ENCODE data around the gene CERK. TPM values are rescaled to one million over a fixed set of nuclear protein-coding genes. Genes with fewer than 3 reads are reported as not detected.
A peak's percentile ranks its signal among the peaks of the same experiment; 100 is the strongest.

The CERK gene
- total and polyA plus RNA-seq, 2 of the 13 experiments (the other 11 are each of a cell fraction or from before 2014, with no cell fraction given), result 40.3 to 41.9 TPM

- TF ChIP-seq THAP7 (CRISPR knock-in tag; IDR thresholded peaks at IDR 0.05) (no peak), ZNF280D (CRISPR knock-in tag; IDR thresholded peaks at IDR 0.05) (peak; percentile 93; the same call in 1 of the 2 replicates), ZNF737 (CRISPR knock-in tag; IDR thresholded peaks at IDR 0.05; ENCODE audit: borderline replicate concordance) (peak; percentile 78; the same call in 1 of the 2 replicates), ZNF547 (CRISPR knock-in tag; IDR thresholded peaks at IDR 0.05) (no peak), ZNF780A (CRISPR knock-in tag; IDR thresholded peaks at IDR 0.05) (no peak; the same call in 1 of the 2 replicates), ZSCAN29 (CRISPR knock-in tag; conservative IDR thresholded peaks at IDR 0.05) (peak; percentile 97), SRSF9 (IDR thresholded peaks at IDR 0.05; ENCODE audit: borderline replicate concordance, insufficient read depth, low read depth, low read length, poor library complexity, severe bottlenecking) (no peak), PATZ1 (CRISPR knock-in tag; IDR thresholded peaks at IDR 0.05) (peak; percentile 50; the same call in 1 of the 2 replicates), HNRNPUL1 (IDR thresholded peaks at IDR 0.05; ENCODE audit: low read depth, low read length) (no peak), ZNF563 (CRISPR knock-in tag; IDR thresholded peaks at IDR 0.05) (no peak; the same call in 1 of the 2 replicates), ZNF607 (CRISPR knock-in tag; IDR thresholded peaks at IDR 0.05; ENCODE audit: borderline replicate concordance) (no peak), HMGXB4 (CRISPR knock-in tag; IDR thresholded peaks at IDR 0.05; ENCODE audit: borderline replicate concordance in 1 of 2, low read depth in 1 of 2) (peak in 1 of 2 experiments; percentile 42; a peak in 1 of 4 replicates), HNRNPK (IDR thresholded peaks at IDR 0.05; ENCODE audit: low read depth, low read length, poor library complexity, severe bottlenecking) (no peak), ZMYM2 (CRISPR knock-in tag; IDR thresholded peaks at IDR 0.05) (peak; percentile 87; the same call in 1 of the 2 replicates), ZNF101 (CRISPR knock-in tag; IDR thresholded peaks at IDR 0.05; ENCODE audit: borderline replicate concordance, low read depth) (no peak), MED1 (CRISPR knock-in tag; IDR thresholded peaks at IDR 0.05) (peak; percentile 79), YEATS4 (CRISPR knock-in tag; IDR thresholded peaks at IDR 0.05; ENCODE audit: borderline replicate concordance) (no peak), RXRA (CRISPR knock-in tag; IDR thresholded peaks at IDR 0.05) (peak; percentile 84), RAD21 (CRISPR knock-in tag; IDR thresholded peaks at IDR 0.05) (peak; percentile 52)
Measured at GRCh38 chr22:46638601-46639431, 99.2 kb downstream of the CERK start (continued).

Data from HepG2 (cell line).